Osteocyte (in vitro differentiated cells): ENCODE results near the gene TBKBP1. TPM values are rescaled to one million over a fixed set of nuclear protein-coding genes. Genes with fewer than 3 reads are reported as not detected.

Experiments
- DNase-seq: peaks from one replicate; pipeline ENCODE4 v3.0.0; 2021; ENCODE audit warnings: mixed read lengths; ENCODE audit not compliant: unreplicated experiment; ENCODE audit errors: extremely low spot score
- H3K27ac Mint-ChIP-seq: one replicate; pipeline ENCODE4 v1.8.0; 2021; ENCODE audit warnings: mild to moderate bottlenecking, mixed read lengths; ENCODE audit not compliant: unreplicated experiment
- H3K27me3 Mint-ChIP-seq: one replicate; pipeline ENCODE4 v1.8.0; 2021; ENCODE audit warnings: mixed read lengths; ENCODE audit not compliant: unreplicated experiment
- H3K36me3 Mint-ChIP-seq: one replicate; pipeline ENCODE4 v1.8.0; 2021; ENCODE audit warnings: mixed read lengths; ENCODE audit not compliant: unreplicated experiment
- H3K4me1 Mint-ChIP-seq: one replicate; pipeline ENCODE4 v1.8.0; 2021; ENCODE audit warnings: mixed read lengths; ENCODE audit not compliant: unreplicated experiment
- H3K4me3 Mint-ChIP-seq: one replicate; pipeline ENCODE4 v1.8.0; 2021; ENCODE audit warnings: mild to moderate bottlenecking, moderate library complexity, mixed read lengths; ENCODE audit not compliant: unreplicated experiment
- H3K9me3 Mint-ChIP-seq: one replicate; pipeline ENCODE4 v1.8.0; 2021; ENCODE audit warnings: mixed read lengths; ENCODE audit not compliant: unreplicated experiment
- CTCF ChIP-seq: fragments of 200-600 bp; sonication (generic); IDR thresholded peaks from 2 replicates; pipeline ENCODE4 v1.5.0; 2021; ENCODE audit warnings: antibody characterized with exemption, mild to moderate bottlenecking, moderate library complexity
- total RNA-seq: library from RNA; stranded (reverse); gene quantifications from 2 replicates; pipeline ENCODE4 v1.2.1, GENCODE V29; 2021

Gene TBKBP1
- total RNA-seq, 1 donor from 2014 or later = 16.5 TPM

- Mint-ChIP-seq H3K4me3 (no peak overlapping the region), H3K4me1 (peaks cover 14% of the 10 kb centered on the region), H3K36me3 (peaks cover 5% of the 10 kb centered on the region), H3K9me3 (no peaks in the 10 kb centered on the region), H3K27ac (no peak overlapping the region), H3K27me3 (no peaks in the 10 kb centered on the region)
- DNase-seq = no peak
- TF ChIP-seq CTCF = no peak
These were observed 3.8 kb upstream of the TBKBP1 start for GRCh38 chr17:47690121-47690520.

GRCh38 chr17:47692137-47692894 lies 1.6 kb upstream of the TBKBP1 start:
- no peaks in the 10 kb centered on the region for H3K36me3 Mint-ChIP-seq
- no peak for DNase-seq
- H3K9me3 Mint-ChIP-seq = no peaks in the 10 kb centered on the region
- no peak for TF ChIP-seq CTCF
- peak overlapping the region; percentile 83 for H3K4me3 Mint-ChIP-seq
- no peaks in the 10 kb centered on the region for H3K27me3 Mint-ChIP-seq
- H3K4me1 Mint-ChIP-seq = peaks cover 22% of the 10 kb centered on the region
- H3K27ac Mint-ChIP-seq = no peak overlapping the region

- DNase-seq = no peak
- TF ChIP-seq CTCF = no peak
- peaks cover 22% of the 10 kb centered on the region for H3K4me1 Mint-ChIP-seq
- H3K36me3 Mint-ChIP-seq = no peaks in the 10 kb centered on the region
- H3K4me3 Mint-ChIP-seq = peak overlapping the region; percentile 83
- H3K9me3 Mint-ChIP-seq = no peaks in the 10 kb centered on the region
- no peaks in the 10 kb centered on the region for H3K27me3 Mint-ChIP-seq
- peak overlapping the region; percentile 70 for H3K27ac Mint-ChIP-seq
These were observed 848 bp upstream of the TBKBP1 start for GRCh38 chr17:47692895-47693730.

- Mint-ChIP-seq H3K9me3 (no peaks in the 10 kb centered on the region), H3K27ac (peak overlapping the region; percentile 68), H3K4me3 (peak overlapping the region; percentile 79), H3K36me3 (peaks cover 2% of the 10 kb centered on the region), H3K4me1 (peaks cover 22% of the 10 kb centered on the region), H3K27me3 (no peaks in the 10 kb centered on the region)
- TF ChIP-seq CTCF = no peak
- DNase-seq = no peak
These were observed 844 bp downstream of the TBKBP1 start for GRCh38 chr17:47694581-47695428.
